Stromal cell of bone marrow (primary cell): Measurements from ENCODE around the gene RAB29.
A peak's percentile ranks its signal among the peaks of the same experiment; 100 is the strongest.

Experiments used
- DNase-seq: peaks from one replicate; pipeline ENCODE4 v3.0.0-alpha.2; 2012; ENCODE audit warnings: low read depth

The RAB29 gene

DNA sequence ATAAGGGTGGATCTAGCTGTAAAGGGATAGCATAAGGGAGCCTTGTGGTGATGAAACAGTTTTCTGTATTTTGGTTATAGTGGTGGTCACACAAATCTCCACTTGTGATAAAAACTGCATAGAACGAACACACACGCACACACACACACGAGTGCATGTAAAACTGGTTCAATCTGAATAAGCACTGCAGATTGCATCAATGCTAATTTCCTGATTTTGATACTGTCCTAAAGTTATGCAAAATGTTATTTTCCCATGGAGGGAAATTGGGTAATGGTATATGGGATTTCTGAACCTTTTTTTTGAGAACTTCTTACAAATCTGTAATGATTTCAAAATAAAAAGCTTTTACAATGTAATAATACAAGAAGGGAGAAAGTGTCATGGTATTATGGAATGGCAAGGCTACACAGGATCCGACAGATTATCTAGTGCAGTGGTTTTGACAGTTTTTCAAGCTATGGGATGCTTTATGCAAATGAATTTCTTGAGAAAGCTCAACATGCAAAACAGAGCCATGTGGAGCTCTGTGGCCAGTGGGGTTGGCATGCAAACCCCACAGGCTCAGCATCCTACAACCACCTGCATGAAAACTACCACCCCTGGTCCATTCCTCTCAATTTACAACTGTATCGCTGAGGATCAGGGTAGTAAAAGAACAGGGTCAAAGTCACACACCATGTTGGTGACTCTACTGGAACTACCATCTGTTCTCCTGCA, 18.9 kb upstream of the RAB29 start:
- no peak for DNase-seq

DNA sequence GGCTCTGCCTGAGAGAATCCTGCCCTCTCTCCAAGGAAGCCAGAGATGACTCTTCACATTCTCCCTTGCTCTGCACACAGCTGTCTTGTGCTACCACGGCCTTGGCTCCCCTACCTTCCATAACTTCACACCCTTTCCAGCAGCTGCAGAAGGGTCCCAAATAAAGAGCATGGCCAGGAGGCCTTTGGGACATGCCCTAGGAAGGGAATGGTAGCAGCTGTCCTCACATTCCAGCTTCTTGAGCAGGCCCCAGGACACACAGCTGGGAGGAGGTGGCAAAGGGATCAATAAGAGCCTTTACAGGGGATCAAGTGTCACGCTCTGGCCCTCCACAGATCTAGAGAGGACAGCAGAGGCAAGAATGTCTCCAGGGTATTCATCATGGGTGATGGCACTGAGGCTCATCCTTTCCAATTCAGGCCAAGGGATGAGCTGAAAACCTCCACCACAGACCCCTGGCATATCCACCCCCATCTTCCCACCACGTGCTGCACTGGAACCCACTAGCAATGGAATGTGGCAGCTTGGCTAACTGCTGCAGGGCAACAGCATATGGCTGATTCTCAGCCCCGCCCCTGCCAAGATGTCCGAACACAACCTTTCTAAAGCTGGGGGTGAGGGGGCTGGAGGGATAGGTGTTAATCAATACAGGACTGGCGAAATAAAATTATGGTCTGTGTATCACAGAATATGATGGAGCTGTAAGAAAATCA, 17.8 kb upstream of the RAB29 start:
- no peak for DNase-seq

DNA sequence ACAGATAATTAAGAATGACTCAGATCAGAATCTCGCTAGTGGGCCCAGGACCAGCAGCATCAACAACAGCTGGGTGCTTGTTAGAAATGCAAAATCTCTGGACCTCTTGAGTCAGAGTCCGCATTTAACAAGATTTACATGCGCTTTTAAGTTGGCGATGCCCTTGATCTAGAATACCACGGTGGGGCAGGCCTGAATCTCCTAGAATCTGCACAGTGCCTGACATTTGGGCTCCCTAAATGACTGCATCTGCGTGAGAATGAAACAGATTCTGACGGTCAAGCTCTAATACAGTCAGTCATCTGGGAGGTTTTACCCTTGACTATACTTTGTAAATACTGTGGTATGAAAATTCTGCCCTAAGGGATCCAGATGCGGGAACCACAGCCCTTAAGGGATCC, 17.2 kb upstream of the RAB29 start:
- no peak for DNase-seq

DNA sequence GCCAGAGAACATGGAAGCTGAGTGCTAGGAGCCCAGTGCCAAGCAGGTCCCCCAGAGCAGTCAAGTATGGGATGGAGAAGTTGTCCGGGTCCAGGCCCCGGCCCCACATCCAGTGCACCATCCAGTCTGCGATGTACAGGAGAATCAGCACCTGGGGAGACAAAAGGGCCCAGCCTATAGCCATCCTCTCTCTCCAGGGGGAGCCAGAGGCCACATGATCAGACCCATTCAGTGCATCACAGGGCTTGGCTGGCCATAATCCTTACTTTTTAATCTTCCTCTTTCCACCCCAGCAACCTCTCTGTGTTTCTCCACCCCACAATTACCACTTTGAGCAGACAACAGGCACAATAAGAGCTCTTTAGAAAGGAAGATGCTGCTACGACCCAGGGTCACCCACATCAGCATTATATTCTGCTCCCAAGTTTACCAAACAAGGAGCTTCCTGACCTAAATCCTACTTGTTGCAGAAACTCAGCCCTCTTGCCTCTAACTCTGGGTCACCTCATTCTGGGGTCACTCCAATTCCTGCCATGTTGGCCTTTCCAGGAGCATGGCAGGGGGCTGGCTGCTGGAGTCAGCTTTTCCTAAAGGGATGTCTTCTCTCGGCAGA, 16.4 kb upstream of the RAB29 start:
- DNase-seq = peak; percentile 40

DNA sequence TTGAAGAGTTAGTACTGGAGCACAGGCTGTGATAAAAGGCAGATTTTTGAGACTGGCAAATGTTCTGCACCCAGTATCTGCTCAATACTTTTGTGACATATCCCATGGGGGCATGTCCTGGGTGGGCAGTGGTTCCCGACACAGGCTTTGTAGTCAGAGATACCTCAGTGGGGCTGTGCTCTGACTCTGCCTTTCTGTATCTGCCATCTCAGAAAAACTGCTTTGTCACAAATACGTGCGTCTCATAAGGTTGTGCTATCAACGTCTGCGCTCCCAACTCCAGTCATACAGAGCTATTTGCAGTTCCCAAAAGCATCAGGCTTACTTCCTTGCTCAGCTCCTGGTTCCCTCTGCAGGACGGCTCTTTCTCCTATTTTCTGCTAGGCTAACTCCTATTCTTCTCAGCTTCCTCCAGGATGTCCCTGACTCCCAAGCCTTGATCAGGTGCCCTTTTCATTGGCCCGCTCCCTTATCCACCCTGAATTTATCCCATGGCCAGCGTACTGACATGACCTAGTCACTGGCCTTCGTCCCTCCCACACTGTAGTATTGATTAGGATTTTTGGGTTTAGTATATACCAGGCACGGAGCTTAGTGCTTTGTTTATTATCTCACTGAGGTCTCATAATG, 12.1 kb upstream of the RAB29 start:
- no peak for DNase-seq

DNA sequence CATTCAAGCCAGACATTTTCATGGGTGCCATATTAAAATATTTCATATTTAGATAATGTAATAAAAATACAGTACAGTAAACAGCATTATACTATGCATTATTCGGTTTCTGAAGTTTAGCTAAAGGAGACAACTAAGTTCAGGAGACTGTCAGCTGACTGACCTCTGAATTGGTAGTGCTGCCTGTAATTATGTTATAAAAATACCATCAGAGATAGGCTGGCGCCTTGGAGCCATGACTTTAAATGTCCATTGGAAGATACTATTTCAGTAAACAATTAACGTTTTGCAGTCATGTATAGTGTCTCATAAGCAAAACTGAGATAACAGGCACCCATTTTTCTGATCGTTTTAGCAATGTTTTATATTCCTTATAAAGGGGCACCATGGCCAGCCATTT, 11.3 kb upstream of the RAB29 start:
- no peak for DNase-seq

DNA sequence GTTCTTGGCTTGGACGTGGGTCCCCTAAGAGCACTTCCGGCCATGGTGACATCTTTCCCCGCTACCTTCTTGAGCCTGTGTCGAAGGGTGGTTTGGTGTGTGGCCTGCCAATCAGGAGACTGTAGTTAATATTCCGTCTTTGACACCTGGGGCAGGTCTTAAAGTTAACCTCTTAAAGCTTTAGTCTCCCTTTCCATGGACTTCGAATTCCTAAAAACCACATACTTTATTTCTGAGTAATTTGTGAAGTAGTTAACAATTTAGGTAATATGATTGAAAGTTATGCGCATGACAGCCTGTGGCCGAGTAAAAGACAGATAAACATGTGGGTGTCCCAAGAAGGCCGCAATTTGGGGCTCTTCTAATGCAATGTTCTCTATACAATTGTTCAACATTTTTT, 10.2 kb upstream of the RAB29 start:
- no peak for DNase-seq

DNA sequence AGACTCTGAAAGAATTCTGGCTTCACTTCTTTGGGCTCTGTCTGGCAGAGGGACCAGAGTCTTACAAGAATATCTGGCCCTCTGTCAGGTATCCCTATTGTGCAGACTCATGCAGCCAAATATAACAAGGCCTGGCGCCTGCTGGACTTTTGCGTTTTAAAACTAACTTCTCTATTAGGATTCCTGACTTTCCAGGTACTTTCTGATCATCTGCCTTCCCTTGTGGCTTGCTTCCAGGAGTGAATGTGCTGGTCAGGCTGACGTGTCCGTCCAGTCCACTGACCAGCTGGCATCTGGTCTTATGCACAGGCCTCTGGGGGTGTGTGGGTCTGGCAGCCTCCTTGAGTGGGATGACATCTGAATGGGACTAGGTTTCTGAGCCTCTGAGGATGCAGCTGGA, 8.6 kb upstream of the RAB29 start:
- DNase-seq = peak; percentile 49

DNA sequence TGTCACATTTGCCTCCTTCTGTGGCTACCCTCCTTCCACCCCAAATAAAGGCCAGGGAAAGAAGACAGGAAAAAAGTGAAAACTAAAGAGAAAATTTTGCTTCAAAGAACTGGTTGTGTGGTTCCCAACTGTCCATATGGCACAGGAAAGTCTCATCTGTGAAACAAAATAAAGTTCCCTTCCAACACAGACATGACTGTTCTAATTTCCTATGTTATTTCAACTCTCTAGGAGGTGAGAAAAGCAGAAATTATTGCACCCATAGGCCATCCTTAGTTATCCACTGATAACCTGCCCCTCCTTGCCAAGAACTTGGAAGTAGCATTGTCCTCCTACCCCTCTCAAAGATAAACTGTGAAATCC, 8.1 kb upstream of the RAB29 start:
- no peak for DNase-seq

DNA sequence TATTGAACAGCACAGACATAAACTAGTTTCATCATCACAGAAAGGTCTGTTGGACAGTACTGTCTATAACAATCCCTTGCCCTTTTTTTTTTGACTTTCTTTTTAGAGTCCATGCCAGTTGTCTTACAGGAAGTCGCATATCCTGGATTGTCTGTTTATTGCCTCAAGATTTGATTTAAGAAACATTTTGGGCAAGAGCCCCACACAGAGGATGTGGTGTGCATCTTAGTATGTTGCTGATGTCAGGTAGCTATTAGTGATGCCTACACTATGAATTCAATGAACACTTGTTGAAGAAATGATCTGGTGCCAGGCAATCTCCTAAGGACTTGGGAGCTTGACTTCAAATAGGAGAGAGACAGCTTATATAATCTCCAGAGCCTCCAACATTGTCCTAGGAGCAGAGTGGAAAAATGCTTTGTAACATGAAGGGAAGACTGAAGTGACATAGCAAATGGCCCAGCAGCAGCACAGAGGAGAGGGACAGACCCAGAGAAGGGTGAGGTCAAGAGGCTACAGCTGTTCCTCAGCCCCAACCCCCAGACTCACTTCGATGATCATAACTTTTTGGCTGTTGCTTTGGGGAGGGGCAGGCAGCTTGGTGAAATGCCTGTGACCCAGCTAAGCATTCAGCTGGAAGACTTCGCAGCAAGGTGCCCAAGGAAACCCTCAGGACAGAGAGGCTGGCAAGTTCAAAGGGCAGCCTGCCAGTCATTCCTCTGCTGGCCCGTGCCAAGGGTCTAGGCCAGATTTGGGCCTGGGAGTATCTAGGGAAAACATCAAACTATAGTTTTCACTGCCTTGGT, 7.5 kb upstream of the RAB29 start:
- DNase-seq = no peak

DNA sequence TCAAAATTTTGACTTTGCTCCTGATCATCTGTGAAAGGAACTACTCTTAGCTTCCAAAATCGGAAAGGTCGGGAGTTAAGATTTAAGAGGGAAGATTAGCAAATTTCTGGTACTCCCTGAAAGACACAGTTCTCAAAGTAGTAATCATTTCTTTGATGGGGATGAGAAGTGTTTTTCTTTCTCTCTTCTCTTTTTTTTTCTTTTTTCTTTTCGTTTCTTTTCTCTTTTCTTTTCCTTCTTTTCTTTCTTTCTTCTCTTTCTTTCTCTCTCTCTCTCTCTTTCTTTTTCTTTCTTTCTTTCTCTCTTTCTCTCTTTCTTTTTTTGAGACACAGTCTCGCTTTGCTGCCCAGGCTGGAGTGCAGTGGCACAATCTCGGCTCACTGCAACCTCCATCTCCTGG, 5.1 kb upstream of the RAB29 start:
- DNase-seq = no peak

DNA sequence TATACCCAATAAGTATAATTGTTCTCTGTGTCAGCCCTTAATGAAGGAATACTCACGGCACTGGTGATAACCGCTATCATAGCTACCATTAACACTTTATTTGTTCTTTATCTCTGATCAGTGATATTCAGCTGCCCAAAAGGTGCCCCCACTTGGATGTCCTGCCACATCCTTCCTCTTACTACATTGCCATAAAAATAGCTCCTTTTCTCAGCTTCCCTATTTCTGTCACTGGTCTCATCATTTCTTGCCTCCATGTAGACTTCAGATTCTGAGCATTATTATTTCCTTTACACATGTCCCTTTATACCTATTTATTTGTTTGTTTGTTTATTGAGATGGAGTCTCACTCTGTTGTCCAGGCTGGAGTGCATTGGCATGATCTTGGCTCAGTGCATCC, 2.7 kb upstream of the RAB29 start:
- no peak for DNase-seq

DNA sequence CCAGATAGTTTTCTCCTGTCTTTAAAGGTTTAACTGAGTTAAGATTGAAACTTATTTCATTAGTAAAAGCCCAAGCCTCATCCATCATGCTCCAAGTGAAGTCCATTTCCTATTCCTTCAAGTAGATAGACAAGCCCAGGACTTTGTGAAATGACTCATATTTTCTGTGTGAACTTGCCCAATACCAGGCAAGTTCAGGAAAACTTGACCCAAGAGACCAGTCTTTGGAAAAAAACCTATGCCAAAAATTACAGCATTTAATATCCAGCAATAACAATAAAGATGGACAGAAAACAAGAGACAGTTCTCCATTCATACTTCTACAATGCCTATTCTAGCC, 405 bp upstream of the RAB29 start:
- DNase-seq = peak; percentile 93

DNA sequence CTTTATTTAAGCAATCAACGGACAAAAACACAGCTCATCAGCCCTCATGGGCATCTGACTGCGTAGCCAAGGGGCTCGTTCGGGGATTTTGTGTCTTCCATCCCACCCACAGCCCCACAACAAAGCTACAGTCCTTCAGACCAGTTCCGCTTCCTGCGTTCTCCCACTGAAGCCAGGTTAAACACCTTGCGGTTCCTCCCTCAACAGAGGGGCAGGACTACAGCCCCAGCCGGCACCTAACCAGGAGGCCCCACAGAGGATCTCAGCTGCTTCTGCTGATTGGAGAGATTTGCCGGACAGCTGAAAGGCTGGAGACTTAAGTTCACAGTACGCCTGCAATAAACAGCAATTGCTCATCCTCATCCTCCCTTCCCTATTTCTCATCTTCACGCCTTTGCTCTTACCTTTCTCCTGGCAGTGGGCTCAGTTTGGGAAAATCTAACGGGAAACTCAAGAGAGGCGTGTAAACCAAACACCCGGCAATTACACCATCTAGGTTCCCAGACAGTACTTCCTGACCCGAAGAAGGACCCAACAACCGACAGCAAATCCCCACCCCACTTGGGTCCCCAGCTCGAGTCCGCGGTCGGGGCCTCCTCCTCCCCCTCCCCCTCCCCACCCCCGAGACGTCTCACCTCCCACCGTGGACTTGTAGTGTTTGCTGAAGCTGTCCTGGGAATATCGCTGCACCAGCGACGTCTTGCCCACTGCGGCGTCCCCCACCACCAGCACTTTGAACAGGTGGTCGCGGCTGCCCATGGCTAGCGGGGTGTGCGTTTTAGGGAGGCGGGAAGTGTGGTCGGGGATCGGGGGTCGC, 876 bp downstream of the RAB29 start:
- DNase-seq = no peak

DNA sequence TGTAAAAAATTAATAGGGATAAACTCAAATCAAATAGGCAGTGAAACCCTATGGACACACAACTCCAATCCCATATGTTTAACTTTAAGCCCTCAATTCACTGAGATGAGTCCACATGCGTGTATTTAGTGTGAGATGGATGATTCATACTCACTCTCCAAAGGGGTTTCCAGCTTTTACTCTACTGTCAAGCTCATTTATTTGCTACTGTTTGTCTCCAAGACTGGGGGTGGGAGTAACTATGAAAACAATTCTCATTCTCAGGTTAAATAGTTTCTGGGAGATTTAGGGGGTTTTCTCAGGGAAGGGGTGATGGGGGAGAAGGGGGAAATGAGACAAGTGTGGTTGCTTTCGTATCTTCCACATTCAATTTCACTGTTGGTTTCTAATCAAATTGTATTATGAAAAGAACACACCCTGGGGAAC, 2.7 kb downstream of the RAB29 start:
- no peak for DNase-seq

DNA sequence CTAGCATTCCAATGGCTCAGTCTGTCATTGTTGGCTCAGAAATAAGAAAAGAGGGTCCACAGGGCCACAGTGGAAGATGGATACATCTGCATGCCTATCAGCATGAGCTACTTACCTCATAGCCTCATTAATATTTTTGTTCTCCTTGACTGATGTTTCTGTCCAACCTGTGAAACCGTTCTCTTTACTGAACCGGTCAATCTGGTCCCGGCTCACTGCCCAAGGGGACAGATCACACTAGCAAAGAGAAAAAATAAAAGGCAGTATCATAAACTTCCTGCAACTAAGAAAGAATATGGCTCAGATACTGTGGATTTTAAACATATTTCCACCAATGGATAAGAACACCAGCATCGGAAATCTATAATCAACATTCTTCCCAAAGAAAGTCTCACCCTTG, 4.7 kb downstream of the RAB29 start:
- no peak for DNase-seq

DNA sequence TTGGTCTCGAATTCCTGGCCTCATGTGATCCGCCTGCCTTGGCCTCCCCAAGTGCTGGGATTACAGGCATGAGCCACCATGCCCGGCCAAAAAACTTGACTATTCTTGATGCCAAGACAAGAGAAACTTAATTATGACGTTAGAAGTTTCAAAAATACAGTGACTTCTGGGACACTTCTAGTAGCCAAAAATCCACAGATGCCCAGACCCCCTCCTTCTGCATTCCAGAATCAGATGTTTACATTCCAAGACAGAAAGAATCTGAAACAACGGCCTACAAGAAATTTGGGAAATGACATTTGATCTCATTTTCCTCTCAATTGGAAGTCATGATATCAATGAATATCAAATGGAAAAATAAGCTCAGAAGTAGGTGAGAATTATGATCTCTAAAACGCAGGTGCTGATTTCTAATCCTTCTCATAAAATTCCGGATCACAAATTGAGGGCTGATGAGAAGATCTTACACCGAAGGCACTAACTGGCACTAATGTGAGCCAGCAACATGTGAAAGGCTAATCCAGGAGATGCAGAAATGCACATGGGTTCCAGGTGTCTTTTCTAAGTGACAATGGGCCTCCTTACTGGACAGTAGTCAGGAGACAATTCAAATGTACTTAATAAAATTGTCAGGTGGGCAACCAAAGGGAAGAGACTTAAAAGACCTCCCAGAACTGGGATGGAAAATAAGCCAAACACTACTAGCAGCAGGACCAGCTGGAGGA, 5.5 kb downstream of the RAB29 start:
- DNase-seq = no peak

DNA sequence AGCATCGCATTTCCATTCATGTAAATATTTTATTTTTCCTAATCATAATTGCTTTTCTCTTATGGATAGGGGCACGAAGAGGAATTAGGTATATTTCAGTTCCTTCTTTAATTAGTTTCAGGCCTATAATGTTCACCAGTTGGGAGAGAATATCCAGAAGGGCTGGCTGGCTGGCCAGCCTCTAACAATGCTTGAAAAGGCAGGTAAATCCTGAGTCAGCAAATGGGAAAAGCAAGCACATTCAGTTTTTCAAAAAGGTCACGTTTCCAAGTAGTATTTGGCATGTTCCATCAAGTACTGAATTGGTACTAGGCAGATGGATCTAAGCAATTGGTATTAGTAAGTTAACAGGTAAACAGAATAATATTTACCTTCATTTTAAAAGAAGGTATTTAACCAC, 8.0 kb downstream of the RAB29 start:
- no peak for DNase-seq

DNA sequence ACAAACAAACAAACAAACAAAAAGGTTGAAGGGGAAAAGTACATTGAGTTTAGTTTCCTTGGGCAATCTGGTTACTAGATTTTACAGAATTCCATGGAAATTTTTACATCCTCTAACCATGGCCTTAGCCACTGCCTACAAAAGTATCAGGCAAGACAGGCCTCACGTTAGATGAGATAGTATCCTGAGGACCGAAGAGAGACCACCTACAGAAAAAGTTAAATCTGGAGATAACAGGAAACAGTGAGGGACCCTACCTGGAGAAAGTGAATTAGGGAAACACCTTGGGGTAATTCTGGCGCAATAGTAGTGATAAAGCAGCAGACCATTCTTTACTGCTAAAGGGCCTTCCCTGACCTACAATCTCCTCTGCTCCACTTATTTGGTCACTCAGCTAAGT, 8.7 kb downstream of the RAB29 start:
- no peak for DNase-seq

DNA sequence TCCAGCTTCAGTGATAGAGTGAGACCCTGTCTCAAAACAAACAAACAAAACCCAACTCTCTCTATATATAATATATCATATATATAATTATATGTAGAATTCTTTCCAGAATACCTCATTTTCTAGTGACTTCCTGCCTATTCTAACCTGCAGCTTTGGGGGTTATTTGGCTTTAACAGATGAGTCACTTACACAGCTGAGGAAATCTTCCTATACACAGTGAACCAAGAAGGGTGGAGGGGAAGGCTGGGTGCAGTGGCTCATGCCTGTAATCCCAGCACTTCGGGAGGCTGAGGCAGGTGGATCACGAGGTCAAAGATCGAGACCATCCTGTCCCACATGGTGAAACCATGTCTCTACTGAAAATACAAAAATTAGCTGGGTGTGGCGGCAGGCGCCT, 9.2 kb downstream of the RAB29 start:
- no peak for DNase-seq

DNA sequence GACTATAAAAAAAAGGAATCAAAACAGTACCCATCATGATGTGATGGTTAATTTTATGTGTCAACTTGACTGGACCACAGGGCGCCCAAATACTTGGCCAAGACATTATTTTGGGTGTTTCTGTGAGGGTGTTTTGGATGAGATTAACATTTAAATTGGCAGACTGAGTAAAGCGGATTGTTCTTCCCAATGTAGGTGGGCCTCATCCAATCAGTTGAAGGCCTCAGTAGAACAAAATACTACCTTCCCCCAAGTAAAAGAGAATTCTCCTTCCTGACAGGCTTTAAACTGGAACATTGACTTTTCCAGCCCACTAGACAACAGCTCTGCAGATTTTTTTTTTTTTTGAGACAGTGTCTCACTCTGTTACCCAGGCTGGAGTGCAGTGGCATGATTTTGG, 10.7 kb downstream of the RAB29 start:
- DNase-seq = no peak
